Psoas muscle (tissue), 8 donors: ENCODE results near the gene CLIC4. TPM values are rescaled to one million over a fixed set of nuclear protein-coding genes. Genes with fewer than 3 reads are reported as not detected.

Experiments
- ATAC-seq, 4 donors: fragments of 200-7000 bp; cut with Tn5 transposase; one replicate each; pipeline ENCODE4 v1.9.1; 2020; ENCODE audit warnings: moderate library complexity in 3 of 4, mild to moderate bottlenecking in 2 of 4
- DNase-seq, 2 donors: peaks; one replicate each; pipeline ENCODE4 v3.0.0-alpha.2; 2020
- H3K27ac ChIP-seq: fragments of 200-600 bp; one replicate; pipeline ENCODE4 v1.8.0; 2022
- H3K27me3 ChIP-seq, 3 donors: fragments of 200-600 bp in 1 of 3; one replicate each; pipeline versions ENCODE4 v1.6.1 to v1.8.0; 2013 to 2022; ENCODE audit warnings: low read length in 2 of 3, mild to moderate bottlenecking in 2 of 3, moderate library complexity in 1 of 3; ENCODE audit not compliant: insufficient read depth in 3 of 3
- H3K36me3 ChIP-seq, 2 donors: fragments of 200-600 bp in 1 of 2; one replicate each; pipeline versions ENCODE4 v1.6.1 to v1.8.0; 2013 to 2022; ENCODE audit warnings: low read depth in 1 of 2, mild to moderate bottlenecking in 1 of 2, moderate library complexity in 1 of 2; ENCODE audit not compliant: insufficient read depth in 1 of 2
- H3K4me1 ChIP-seq: fragments of 200-600 bp; one replicate; pipeline ENCODE4 v1.8.0; 2022
- H3K4me3 ChIP-seq: fragments of 200-600 bp; one replicate; pipeline ENCODE4 v1.8.0; 2022; ENCODE audit warnings: mild to moderate bottlenecking
- H3K9me3 ChIP-seq: fragments of 200-600 bp; one replicate; pipeline ENCODE4 v1.8.0; 2022
- WGBS, 3 donors: extraction: QIAGEN DNeasy Blood & Tissue Kit; methylation state at CpG; one replicate each; pipeline versions ENCODE4 v1.1.6 to v1.1.7; 2013; 5-methylcytosine and 5-hydroxymethylcytosine counted together
- intact Hi-C, 2 donors: fragments of 100-400 bp; cut with DNase I; formaldehyde crosslinking; loops; one replicate each; pipeline versions ENCODE4 v1.11.0 to v1.14.2; 2022
- polyA plus RNA-seq, 3 donors: library from polyadenylated mRNA; stranded (reverse); fragments of 200-250 nt; gene quantifications; one replicate each; pipeline ENCODE4 v1.2.3, GENCODE V29; 2013
- total RNA-seq, 4 donors: library from RNA; stranded (reverse); fragmentation: NEBNext Ultra II Directional in 2 of 4; extraction: Animal tissue kit (Norgen Biotek cat#: 25700) in 2 of 4; gene quantifications; one replicate each; pipeline versions ENCODE4 v1.2.1 to v1.2.4, GENCODE V29; 2021 to 2023
- TF ChIP-seq, protein P1 (sequence below): fragments of 200-600 bp; IDR thresholded peaks from one replicate; pipeline ENCODE4 v1.8.0; 2022; ENCODE audit warnings: antibody characterized with exemption
- donor health status: healthy with polysubstance abuse.
- donor health status: DM: no; HTN: no; CAD: no; lungs with moderate emphysema.
- donor health status: Bipolar disorder and iron deficiency.
- donor health status: healthy.
- donor health status: DM: yes; HTN: yes; CAD: no.
- donor health status: DM: no; HTN: no; CAD: no.
- donor health status: DM: no; HTN: no; CAD: no.
- donor health status: DM: yes; HTN: yes; CAD: no.

CLIC4 gene
- total and polyA plus RNA-seq, 7 donors: 22.1 to 67.3 (median 44.8) TPM

DNA sequence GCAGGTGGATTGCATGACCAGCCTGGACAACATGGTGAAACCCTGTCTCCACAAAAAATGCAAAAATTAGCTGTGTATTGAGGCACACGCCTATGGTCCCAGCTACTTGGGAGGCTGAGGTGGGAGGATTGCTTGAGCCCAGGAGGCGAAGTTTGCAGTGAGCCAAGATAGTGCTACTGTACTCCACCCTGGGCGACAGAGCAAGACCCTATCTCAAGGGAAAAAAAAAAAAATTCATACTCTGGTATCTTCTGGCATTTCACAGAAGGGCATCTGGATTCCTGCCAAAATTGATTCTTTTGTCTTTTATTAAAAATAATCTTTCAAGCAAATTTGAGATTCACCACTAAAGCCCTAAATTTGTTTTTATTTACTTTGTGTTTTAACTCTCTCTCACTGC is 19.2 kb downstream of the CLIC4 start:
- TF ChIP-seq, protein P1, sequence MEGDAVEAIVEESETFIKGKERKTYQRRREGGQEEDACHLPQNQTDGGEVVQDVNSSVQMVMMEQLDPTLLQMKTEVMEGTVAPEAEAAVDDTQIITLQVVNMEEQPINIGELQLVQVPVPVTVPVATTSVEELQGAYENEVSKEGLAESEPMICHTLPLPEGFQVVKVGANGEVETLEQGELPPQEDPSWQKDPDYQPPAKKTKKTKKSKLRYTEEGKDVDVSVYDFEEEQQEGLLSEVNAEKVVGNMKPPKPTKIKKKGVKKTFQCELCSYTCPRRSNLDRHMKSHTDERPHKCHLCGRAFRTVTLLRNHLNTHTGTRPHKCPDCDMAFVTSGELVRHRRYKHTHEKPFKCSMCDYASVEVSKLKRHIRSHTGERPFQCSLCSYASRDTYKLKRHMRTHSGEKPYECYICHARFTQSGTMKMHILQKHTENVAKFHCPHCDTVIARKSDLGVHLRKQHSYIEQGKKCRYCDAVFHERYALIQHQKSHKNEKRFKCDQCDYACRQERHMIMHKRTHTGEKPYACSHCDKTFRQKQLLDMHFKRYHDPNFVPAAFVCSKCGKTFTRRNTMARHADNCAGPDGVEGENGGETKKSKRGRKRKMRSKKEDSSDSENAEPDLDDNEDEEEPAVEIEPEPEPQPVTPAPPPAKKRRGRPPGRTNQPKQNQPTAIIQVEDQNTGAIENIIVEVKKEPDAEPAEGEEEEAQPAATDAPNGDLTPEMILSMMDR: no peak
- ATAC-seq (no peak), DNase-seq (no peak)
- Histone ChIP-seq H3K36me3 (no peaks in the 10 kb centered on the region), H3K27me3 (no peaks in the 10 kb centered on the region), H3K27ac (no peak overlapping the region), H3K4me1 (peaks cover 5% of the 10 kb centered on the region), H3K9me3 (no peaks in the 10 kb centered on the region), H3K4me3 (no peak overlapping the region)
- 76 to 83% (median 76%) methylated on average over 3 of the region's 3 CpGs for WGBS, 3 donors
- intact Hi-C loops: no loop called here

GRCh38 chr1:24764848-24765247 is 19.6 kb downstream of the CLIC4 start:
- TF ChIP-seq, protein P1: no peak
- no peak overlapping the region for H3K27ac ChIP-seq
- H3K4me3 ChIP-seq: no peak overlapping the region
- H3K4me1 ChIP-seq: peaks cover 7% of the 10 kb centered on the region
- no peak for ATAC-seq
- H3K9me3 ChIP-seq: no peaks in the 10 kb centered on the region
- WGBS, 3 donors: 87 to 98% (median 89%) methylated on average over 1 of the region's 1 CpG
- H3K27me3 ChIP-seq: no peaks in the 10 kb centered on the region
- intact Hi-C loops: no loop called here
- H3K36me3 ChIP-seq: no peaks in the 10 kb centered on the region
- no peak for DNase-seq

- ATAC-seq (no peak), DNase-seq (no peak)
- Histone ChIP-seq H3K4me1 (peaks cover 10% of the 10 kb centered on the region), H3K9me3 (no peaks in the 10 kb centered on the region), H3K27ac (no peak overlapping the region), H3K36me3 (no peaks in the 10 kb centered on the region), H3K27me3 (no peaks in the 10 kb centered on the region), H3K4me3 (no peak overlapping the region)
- intact Hi-C loops: no loop called here
- TF ChIP-seq, protein P1: no peak
- 67 to 72% (median 68%) methylated on average over 8 of the region's 8 CpGs for WGBS, 3 donors
Observed at GRCh38 chr1:24765308-24765988, 20.2 kb downstream of the CLIC4 start.

GRCh38 chr1:24767351-24767750 is 22.1 kb downstream of the CLIC4 start:
- no peak overlapping the region for H3K27ac ChIP-seq
- no peaks in the 10 kb centered on the region for H3K9me3 ChIP-seq
- no peak overlapping the region for H3K4me3 ChIP-seq
- 88 to 100% (median 95%) methylated on average over 1 of the region's 1 CpG for WGBS, 3 donors
- intact Hi-C loops: no loop called here
- peaks cover 13% of the 10 kb centered on the region for H3K4me1 ChIP-seq
- DNase-seq (no peak), ATAC-seq (no peak)
- H3K36me3 ChIP-seq: no peaks in the 10 kb centered on the region
- no peaks in the 10 kb centered on the region for H3K27me3 ChIP-seq
- TF ChIP-seq, protein P1: no peak
